NK-92 treated with Interleukin-12 subunit alpha and Interleukin-12 subunit beta, amount 100 ng/mL, for 24 hours (cell line): ENCODE measurements around the gene NRP1.
A peak's percentile ranks its signal among the peaks of the same experiment; 100 is the strongest.
"Not testable (repeated sequence)": the region's sequence is repeated elsewhere in the genome, so short reads cannot be mapped to it uniquely, and the experiment has no call there.

Source experiments
- DNase-seq: peaks from one replicate; lab custom pipeline; 2025; lab: John Stamatoyannopoulos, UW

Gene NRP1

GRCh38 chr10:33334153-33334804 is at the start of gene NRP1:
Gene NRP1 (minus strand): TSS chr10:33334667. CDS start chr10:33334382, 285 bp downstream.
- no peak for DNase-seq

DNA sequence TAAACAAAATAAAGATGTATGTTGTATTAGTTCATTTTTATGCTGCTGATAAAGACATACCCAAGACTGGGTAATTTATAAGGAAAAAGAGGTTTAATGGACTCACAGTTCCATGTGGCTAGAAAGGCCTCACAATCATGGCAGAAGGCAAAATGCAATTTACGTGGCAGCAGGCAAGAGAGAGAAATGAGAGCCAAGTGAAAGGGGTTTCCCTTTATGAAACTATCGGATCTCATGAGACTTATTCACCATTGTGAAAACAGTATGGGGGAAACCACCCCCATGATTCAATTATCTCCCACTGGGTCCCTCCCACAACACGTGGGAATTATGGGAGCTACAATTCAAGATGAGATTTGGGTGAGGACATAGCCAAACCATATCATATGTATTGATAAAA is 49.7 kb upstream of the NRP1 start:
- not testable (repeated sequence) for DNase-seq

DNA sequence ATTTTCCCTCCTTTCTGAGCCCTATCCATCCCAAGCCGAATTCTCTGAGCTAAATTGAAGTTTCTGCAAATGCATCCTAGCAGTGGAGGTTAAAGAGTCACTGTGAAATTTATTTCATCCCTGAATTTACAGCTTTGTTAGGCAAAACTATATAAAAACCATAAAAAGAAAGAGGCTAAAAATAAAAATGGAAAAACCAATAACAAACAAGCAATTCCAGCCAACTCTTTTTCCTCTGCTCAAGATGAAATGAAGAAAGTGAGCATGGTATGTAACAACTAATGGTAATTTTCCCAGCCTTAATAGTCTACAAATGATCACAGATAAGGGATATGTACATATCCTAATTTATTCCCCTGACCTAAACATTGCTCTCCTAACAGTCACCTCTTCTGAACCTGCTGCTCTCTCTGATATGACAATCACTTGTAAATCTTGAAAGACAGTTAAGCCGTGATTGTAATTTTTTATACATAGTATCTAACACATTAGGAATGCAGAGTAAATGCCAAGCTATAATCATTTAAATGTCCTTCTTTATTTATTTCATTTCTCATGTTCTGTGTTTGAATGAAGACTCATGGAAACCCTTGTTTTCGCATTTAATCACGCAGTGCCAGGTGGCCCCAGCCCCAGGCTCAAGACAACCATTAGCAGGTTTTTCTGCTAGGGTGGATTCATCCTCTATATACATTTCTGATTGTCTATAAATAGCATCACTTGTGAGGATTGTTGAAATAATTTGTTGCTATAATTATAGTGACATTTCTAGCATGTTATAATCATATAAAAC is 48.6 kb upstream of the NRP1 start:
- no peak for DNase-seq

DNA sequence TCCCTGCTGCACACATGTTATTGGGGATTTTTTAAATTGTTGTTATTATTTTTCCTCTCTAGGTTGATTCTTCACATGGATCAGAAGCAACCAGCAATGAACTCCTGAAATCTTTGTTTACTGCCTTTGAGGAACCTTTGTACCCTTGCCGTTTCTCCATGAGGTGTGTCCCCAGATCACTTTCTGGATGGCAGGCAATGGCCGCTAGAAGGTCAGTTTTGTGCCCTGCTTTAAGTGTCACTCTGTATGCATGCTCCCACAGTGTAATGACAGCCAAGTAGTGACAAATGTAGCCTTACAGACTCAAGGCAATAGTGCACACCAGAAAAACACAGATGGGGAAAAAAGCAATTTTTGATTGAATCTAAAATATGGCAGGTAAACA is 47.7 kb upstream of the NRP1 start:
- no peak for DNase-seq

DNA sequence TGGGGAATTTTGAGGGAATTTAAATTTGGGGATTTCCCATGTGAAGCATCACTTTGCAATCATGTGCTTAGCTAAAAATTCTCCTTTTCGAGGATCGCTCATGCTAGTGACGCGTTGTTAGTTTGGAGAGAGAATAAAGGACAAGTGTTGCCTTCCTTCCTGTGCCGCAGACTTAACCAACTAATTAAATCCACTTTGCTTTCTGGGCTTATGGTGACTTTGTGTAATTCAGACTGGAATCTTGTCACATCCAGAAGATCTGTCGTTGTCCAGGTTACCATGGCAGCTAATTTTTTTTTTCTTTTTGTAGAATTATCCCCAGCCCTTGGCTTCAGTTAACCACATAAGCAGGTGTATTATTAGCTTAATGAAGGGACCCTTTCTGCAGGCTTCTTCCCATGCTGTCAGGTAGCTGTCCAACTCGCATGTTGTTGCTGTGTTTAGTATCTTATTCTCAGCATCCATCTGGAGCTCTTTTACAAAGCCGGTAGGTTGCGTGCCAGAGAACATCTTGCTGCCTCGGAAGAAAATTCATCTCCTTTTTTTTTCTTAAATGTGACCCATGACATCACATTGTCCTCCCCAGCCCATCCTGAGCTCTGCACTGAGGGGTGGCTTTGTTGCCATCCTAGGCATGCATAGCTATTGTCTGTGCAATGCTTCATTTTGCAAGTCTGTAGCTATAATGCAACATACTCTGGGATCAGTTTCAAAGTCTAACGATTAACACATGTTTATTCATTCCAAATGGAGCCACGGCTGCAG is 47.2 kb upstream of the NRP1 start:
- DNase-seq = no peak

DNA sequence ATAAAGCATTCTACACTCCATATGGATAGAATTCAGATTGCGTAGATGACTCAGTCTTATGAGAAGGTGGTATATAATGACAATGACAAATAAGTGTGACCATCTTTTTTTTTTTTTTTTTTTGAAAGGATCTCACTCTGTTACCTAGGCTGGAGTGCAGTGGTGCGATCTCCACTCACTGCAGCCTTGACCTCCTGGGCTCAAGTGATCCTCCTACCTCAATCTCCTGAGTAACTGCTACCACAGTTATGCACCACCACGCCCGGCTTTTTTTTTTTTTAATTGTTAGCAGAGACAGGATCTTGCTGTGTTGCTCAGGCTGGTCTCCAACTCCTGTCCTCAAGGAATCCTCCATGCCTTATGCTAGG is 43.2 kb upstream of the NRP1 start:
- no peak for DNase-seq

DNA sequence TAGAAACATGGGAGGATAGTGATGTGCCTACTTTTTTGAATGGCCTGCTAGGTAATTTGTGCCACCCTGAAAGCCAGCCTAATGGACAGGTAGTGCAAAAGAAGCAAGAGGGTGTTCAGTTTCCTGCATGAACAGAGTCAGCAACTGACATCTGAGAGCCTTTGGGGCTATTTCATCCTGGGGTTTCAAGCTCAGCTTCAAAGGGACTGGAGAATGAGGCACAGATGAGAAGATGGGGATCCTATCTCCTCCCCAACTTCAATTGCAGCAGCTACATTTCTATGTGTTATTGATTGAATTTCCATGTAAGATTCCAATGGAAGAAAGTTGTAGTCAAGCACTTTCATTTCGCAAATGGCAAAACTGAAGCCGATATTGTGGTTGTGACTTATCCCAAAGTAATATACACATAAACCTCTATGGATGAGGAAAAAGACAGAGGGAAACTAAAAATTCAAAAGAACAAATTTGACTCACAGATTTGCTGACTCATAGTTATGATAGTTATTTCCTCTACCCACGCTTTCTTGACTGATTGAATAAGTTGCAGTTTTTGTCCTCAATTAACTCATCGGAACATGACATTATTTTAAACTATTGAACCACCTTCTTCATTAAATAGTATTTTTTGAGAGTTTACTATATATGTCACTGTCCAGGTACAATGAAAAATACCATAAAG is 42.6 kb upstream of the NRP1 start:
- DNase-seq = no peak

DNA sequence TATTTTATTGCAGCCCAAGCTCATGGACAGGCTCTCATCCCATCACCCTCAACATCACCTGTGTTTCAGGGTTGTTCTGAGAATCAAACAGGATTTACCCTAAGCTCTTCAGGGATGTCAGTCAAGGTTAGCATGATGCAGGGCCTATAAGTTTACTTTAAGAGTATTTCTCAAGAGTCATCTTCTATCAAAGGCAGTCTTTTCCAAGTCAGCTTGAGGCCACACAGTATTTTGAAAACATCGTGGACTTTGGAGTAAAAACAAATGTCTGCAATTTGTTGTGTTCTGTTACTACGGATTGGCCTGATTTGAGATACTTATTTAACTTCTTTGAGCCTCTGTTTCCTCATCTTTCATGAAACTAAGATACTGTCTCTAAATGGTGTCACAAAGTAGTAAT is 42.0 kb upstream of the NRP1 start:
- DNase-seq = no peak

DNA sequence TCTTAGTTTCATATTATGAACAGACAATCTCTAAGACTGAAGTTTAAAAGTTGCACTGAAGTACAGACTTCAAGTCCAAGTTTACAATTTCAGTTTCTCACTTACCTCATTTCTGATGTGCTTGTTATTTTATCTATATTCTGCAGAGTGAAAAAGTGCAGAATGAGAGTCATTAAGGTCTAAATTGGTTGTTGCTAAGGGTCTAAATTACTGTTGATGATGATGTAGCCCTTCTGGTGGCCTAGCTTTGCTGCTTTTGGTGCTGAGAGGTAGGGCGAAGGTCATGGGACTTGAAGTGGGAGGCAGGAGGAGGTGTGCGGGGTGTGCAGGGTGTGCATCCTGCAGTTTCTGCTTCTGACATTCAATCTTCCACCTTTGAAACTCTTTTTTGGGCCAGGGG is 38.8 kb upstream of the NRP1 start:
- DNase-seq = no peak

DNA sequence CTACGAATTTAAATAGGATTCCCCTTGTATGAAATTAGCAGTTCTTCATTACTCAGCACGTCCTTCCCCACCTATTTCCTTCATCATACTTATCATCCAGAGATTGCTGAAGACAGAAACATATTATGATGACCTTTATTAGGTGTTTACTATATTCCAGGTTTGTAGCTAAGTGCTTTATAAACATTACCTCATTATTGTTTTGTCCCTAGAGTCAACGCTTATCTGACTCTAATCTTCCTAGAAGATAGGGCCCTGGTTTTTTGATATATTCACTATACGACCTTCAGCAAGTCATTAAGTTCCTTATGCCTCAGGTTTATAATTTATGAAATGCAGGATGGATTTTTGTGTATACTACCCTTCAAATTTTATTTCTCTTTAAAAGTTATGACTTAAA is 36.8 kb upstream of the NRP1 start:
- DNase-seq = no peak

DNA sequence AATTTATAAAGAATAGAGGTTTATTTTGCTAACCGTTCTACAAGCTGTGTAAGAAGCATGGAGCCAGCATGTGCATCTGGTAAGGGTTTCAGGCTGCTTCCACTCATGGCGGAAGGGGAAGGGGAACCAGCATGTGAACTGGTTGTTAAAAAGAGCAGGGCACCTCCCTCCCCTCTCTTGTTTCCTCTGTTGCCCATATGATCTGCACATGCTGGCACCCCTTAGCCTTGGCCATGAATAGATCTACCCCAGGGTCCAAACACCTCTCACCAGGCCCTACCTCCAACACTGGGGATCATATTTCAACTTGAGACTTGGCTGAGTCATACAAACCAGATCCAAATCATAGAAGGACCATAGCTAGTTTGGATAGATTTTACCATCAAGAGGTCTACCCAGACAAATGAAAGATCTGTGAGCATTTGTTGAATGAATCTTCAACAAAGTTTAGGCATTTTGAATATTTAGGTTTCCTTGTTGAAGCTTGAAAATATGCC is 36.0 kb upstream of the NRP1 start:
- no peak for DNase-seq

- DNase-seq = no peak
These were observed 33.6 kb upstream of the NRP1 start for GRCh38 chr10:33368086-33368485.

GRCh38 chr10:33365871-33366411 is 31.5 kb upstream of the NRP1 start:
- DNase-seq = peak; percentile 13

DNA sequence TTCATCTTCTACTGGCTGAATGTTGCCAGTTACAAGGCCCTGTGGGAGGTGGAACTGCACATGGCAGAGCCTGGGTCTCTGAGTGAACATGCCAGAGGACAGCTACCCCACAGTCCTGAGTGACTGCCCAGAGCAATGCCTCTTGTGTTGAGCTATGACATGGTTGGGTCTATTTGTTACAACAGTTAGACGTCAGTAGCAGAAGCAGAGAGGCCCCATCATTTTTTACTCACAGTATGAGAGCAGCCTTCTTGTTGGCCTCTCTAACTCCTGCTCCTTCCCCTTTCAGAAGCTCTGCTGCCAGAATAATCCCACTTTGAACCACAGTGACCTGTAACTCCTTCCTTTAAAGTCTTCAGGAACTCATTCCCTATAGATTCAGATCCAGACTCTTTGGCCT is 30.8 kb upstream of the NRP1 start:
- no peak for DNase-seq

- no peak for DNase-seq
These were observed 28.6 kb upstream of the NRP1 start for GRCh38 chr10:33363106-33363505.

DNA sequence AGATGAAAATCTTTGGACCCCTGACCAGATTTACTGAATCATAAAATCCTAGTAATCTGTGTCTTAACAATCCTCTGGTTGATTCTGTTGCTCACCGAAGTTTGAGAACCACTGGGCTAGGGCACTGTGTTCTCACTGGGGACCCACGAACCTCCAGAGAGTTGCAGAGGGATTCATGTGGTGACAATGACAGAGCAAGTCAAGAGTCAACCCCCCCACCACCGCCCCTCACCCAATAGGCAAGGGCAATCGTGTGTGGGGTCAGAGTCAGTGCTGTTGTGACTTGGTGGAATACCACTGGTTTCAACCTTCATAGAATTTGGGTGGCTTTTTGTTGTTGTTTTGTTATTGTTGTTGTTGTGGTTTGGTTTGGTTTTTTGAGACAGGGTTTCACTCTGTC is 23.5 kb upstream of the NRP1 start:
- DNase-seq = no peak

- no peak for DNase-seq
These were observed 20.8 kb upstream of the NRP1 start for GRCh38 chr10:33355274-33355673.

DNA sequence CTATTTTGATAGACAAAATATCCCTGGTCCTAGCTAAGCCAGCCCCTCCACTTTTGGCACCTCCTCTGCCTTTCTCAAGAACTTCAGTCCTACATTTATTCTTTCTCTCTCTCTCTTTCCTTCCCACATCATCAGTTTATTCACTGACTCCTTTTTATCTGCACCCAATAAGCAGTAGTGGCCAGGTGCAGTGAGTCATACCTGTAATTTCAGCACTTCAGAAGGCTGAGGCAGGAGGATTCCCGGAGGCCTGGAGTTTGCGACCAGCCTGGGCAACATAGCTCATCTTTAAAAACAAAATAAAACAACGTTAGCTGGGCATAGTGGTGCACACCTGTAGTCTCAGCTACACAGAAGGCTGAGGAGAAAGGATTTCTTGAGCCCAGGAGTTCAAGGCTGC is 19.4 kb upstream of the NRP1 start:
- no peak for DNase-seq

DNA sequence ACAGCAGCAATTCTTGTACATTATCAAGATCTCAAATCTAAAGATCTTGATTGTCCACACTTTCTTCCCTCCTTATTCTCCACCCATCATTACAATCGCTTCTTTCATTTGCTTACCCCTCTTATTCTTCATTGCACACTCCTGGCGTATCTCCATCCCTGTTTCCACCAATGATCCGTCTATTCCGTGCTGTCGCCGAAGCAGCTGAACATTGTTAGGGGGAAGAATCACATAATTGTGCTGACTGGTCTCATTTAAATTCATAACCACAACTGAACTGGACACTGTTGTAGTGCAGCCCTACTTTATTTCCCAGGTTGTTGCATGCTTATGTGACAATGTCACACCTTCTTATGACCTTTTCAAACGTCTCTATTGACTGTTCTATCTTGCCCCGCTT is 18.9 kb upstream of the NRP1 start:
- no peak for DNase-seq

DNA sequence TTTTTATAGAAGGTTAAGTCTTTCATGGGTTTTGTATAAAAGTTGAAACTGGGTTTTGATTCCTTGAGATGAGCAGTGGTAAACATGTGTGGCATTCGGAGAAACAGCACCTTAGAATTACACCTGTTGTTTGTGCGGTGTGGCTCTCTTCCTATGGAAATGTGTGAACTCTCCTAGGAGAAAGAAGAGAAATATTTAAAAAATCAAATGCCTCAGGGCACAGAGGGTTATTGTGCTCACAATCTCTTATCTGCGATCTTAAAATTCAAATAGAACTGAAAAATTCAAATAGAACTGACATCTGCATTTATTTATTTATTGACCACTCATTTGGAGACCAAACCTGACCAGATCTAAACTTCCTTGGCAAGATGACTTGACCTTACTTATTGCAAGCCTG is 18.1 kb upstream of the NRP1 start:
- DNase-seq = no peak

DNA sequence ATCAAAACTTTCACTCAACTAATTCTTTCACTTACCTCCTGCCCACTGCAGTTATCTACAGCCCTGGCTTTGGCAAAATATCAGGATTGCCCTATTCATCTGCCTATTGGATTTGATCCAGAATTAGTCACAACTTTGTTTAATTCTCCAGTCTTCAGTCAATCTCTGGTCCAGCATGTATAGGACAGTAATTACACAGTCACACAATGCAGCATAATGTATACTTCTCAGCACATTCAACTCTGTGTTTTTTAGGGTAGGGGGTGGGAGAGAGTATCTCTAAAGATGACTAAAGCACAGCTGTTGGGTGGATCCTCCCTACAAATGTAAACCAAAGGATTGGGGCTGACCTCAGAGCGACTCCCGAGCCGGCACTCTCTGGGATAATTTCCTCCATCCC is 17.7 kb upstream of the NRP1 start:
- no peak for DNase-seq

DNA sequence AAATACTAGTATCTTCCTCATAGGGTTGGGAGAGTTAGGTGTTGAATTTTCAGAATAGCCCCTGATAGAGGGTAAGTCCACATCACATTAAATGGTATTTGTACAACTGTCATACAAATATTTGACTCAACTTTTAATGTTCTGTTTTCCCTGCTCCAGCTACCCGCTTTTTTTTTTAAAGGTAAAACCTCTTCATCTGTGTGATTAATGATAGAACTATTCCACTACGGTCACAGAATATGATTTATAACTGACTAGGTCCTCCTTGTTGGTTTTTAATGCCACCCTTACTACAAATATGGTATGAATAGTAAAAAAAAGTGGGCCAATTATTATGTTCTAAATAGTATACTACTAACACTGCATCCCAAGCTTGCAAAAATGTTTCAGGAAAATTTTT is 15.6 kb upstream of the NRP1 start:
- no peak for DNase-seq
